ENCODE results near the gene ST8SIA6. TPM values are rescaled to one million over a fixed set of nuclear protein-coding genes. Genes with fewer than 3 reads are reported as not detected.

The ST8SIA6 gene
- total and polyA plus RNA-seq, 2 of the 8 experiments (the other 6 are each of a cell fraction or from before 2014, with no cell fraction given), result 0.70 to 1.1 TPM

DNA sequence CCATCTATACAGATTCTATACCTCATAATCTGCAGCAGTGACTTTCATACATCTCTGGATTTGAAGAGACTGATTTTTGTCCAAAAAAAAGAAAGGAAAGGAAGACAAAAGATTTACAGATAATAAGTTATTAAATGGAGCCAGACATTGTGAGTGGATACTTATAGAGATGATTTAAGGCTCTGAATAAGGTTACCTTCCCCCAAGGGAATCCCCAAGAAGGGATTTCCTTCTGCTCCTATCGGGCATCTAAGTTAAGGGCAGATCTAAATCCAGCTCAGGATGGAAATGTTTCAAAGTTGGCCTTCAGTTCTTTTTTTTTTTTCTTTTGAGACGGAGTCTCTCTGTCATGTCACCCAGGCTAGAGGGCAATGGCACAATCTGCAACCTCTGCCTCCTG lies 97.6 kb downstream of the ST8SIA6 start:
- Histone ChIP-seq H3K4me2 (ENCODE audit: insufficient read depth in 1 of 2, low read depth in 2 of 2, low read length in 2 of 2) (no peak overlapping the region), H3K9me3 (ENCODE audit: insufficient read depth in 2 of 2, low read depth in 1 of 2, low read length in 1 of 2) (no peaks in the 10 kb centered on the region), H3K36me3 (ENCODE audit: control insufficient read depth in 2 of 4, insufficient read depth in 4 of 4, low read length in 3 of 4) (no peaks in the 10 kb centered on the region), H3K18ac (ENCODE audit: extremely low read depth, low read length) (no peak overlapping the region), H3K27ac (ENCODE audit: low read depth, low read length) (no peak overlapping the region), H2BK20ac (ENCODE audit: low read length) (no peak overlapping the region), H3K14ac (ENCODE audit: insufficient read length) (no peak overlapping the region), H3K9ac (replicated peaks in 1 of 4; ENCODE audit: extremely low read depth in 1 of 4, low read depth in 3 of 4, low read length in 3 of 4) (no peak overlapping the region), H3K79me2 (ENCODE audit: control insufficient read depth in 1 of 2, insufficient read depth in 2 of 2, low read length in 2 of 2) (no peaks in the 10 kb centered on the region), H4K91ac (replicated peaks; ENCODE audit: insufficient read length, low read length) (no peak overlapping the region), H3K27me3 (replicated peaks in 1 of 4; ENCODE audit: control insufficient read depth in 3 of 4, extremely low read depth in 1 of 4, insufficient read depth in 3 of 4, low read length in 3 of 4) (no peaks in the 10 kb centered on the region), H2BK12ac (ENCODE audit: low read depth, low read length) (no peak overlapping the region), H3K4ac (replicated peaks; ENCODE audit: insufficient read length, low read depth, low read length) (no peak overlapping the region), H4K20me1 (replicated peaks in 1 of 2; ENCODE audit: control insufficient read depth in 1 of 2, insufficient read depth in 2 of 2, low read length in 2 of 2) (no peaks in the 10 kb centered on the region), H3K23ac (ENCODE audit: insufficient read length) (no peak overlapping the region), H3K56ac (replicated peaks; ENCODE audit: insufficient read length, low read depth, low read length) (no peak overlapping the region), H3K4me1 (replicated peaks in 1 of 4; ENCODE audit: control insufficient read depth in 3 of 4, insufficient read depth in 4 of 4, low read length in 3 of 4) (no peaks in the 10 kb centered on the region), H2AFZ (ENCODE audit: low read length) (no peak overlapping the region), H2BK5ac (ENCODE audit: low read depth, low read length) (no peak overlapping the region), H2BK15ac (ENCODE audit: low read length) (no peak overlapping the region), H2BK120ac (replicated peaks; ENCODE audit: low read depth, low read length) (no peak overlapping the region), H2AK5ac (ENCODE audit: low read depth, low read length) (no peak overlapping the region), H3K23me2 (ENCODE audit: low read depth, low read length) (no peaks in the 10 kb centered on the region), H4K8ac (ENCODE audit: extremely low read depth, insufficient read depth, low read length) (no peak overlapping the region), H3K79me1 (ENCODE audit: low read depth, low read length) (no peaks in the 10 kb centered on the region), H3K4me3 (ENCODE audit: extremely low read depth in 1 of 4, insufficient read depth in 2 of 4, low read depth in 3 of 4, low read length in 4 of 4) (no peak overlapping the region), H4K5ac (ENCODE audit: insufficient read length, low read depth, low read length) (no peak overlapping the region)
- TF ChIP-seq NANOG (IDR thresholded peaks at IDR 0.05; ENCODE audit: insufficient read depth, low read depth, low read length, poor library complexity, severe bottlenecking) (no peak), JUN (IDR thresholded peaks at IDR 0.05; ENCODE audit: low read depth, low read length) (no peak), POLR2A (IDR thresholded peaks at IDR 0.05; ENCODE audit: control extremely low read depth in 1 of 2, low read depth in 2 of 2, low read length in 2 of 2) (no peak)
- DNase-seq (ENCODE audit: low read depth in 1 of 2, low spot score in 2 of 2) (no peak), FAIRE-seq (no peak)
- CTCF ChIA-PET (ENCODE audit: partially characterized antibody), result interaction anchor here (0.6 to 0.7 kb wide), 3 partner anchors 55 to 859 kb away, joined by 3 read pairs; no protein-coding TSS in a partner anchor
- 92% methylated on average over 2 of the region's 2 CpGs; no CpG with 5 or more reads in 1 of the 2 experiments for WGBS, 2 experiments (ENCODE audit: extremely low coverage in 1 of 2, insufficient coverage in 1 of 2, insufficient read length in 1 of 2, insufficient replicate concordance in 2 of 2, low coverage in 1 of 2, low lambda C conversion rate in 2 of 2, missing lambda C conversion rate in 1 of 2)
- POLR2A ChIA-PET (ENCODE audit: partially characterized antibody), result no interaction called here

Measured in H1 (cell line).